ENCODE measurements around the gene MED25.

The MED25 gene

DNA sequence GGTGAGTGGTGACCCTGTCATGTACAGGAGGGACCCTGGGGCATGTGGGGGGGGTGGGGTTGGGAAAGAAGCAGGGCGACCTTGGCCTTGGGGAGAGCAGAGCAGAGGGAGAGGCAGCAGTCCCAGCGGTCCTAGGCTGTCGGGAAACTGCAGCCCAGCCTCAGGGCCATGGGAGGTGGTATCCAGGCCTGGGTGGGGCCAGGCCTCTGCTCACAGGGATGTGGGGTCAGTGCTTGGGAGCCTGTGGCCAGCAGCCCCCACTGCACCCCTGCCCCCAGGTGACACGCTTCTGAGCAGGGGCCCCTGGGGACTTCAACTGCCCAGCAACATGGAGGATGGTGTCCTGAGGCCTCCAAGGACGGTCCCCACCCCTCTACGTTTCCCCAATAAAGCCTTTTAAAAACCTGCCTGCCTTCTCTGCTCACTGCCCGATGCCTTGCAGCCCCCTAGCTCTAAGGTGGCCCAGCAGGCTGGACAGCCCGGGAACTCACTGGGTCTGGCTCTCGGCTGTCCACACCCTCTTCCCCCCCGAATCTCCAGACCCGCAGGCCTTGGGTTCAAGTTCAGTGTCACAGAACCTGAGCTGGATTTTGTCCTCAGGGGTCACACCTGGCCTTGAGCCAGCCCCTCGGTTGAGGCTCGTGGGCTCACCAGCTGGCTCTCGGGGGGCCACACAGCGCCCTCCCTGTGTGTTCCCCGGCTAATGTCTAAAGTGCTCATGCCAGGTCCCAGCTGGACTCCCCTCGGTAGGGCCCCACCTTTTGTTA, 42.4 kb downstream of the MED25 start:
- no peak for DNase-seq

DNA sequence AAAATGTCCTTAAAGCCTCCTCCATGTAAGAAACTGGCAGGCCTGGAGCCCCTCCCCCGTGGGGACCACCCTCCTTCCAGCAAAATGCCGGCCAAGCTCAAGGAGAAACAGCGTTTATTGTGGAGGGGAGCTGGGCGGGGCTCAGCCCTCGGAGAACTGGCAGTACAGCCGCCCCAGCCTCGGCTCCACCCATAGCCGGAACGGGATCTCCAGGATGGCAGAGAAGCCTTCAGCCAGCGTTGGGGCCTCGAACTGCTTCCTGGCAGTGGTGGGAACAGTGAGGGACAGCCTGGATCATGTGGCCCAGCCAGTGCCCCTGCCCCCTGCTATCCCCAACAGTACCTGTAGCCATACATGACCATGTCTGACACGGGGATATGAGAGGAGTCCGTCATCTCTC, 43.0 kb downstream of the MED25 start:
- DNase-seq: peak; percentile 67

GRCh38 chr19:49861541-49862378, 43.7 kb downstream of the MED25 start:
- DNase-seq: no peak

GRCh38 chr19:49862391-49863253, 44.5 kb downstream of the MED25 start:
- peak; percentile 48 for DNase-seq

- DNase-seq: peak; percentile 23
These were observed 45.3 kb downstream of the MED25 start for GRCh38 chr19:49863254-49863934.

- DNase-seq: peak; percentile 36
These were observed 45.8 kb downstream of the MED25 start for GRCh38 chr19:49863935-49864320.

DNA sequence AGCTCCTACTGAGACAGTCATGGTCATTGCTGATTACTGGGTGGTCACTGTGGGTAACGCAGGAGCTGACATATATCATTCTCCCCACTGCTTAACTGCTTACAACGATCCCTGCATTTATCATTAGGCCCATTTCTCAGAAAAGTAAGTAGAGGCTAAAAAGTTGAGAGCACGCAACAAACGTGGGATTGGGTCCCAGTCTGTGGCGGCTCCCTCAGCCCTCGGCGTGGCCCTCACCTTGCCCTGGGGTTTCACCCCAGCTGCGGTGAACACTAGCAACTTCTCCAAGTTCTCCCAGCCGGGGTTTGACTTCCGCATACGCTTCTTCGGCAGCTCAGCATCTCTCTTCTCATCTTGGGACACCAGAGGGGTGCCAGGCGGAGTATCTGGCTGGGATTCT, 46.8 kb downstream of the MED25 start:
- DNase-seq: no peak

DNA sequence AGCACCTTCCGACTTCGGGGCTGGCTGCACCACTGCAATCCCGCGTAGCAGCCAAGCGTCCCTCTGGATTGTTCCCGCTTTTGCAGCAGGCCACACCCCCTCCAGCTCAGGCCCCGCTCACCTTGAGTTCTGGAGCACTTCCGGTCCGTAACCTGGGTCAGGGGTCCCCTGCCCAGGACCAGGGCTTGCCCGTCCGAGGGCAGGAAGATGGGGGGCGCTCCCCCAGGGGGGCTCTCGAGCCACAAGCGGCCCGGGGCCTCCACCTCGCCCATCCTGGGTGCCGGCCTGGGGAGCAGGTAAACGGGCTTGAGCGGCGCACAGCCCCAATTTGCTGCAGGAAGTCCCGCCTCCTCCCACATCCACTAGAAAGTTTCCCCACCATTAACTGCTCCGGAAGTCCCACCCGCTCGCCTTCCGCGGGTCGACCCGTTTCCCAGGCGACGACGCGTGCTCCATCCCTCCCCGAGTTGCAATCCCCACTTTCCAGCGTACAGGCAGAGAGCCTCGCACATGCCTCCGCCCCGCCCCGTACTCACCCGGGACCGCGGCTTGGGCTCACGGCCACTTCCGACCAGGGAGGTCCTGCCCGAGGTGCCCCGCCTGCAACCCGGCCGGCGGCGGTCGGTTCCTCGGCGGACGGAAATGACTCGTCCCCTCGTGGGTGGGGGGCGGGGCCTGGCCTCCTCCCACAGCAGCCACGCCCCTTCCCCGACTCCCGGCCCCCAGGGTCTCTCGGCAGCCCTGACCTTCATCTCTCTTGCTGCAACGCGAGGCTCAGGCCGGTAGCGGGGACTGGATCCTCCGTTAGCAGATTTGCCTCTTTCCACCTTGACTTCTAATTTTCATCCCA, 49.1 kb downstream of the MED25 start, which contains the start of gene PNKP:
TSS of gene PNKP (minus strand) at position 644 of the 850 bp plus-strand sequence. CDS start at position 272, 372 bp downstream.
- DNase-seq: peak; percentile 95

GRCh38 chr19:49869009-49869483, 51.0 kb downstream of the MED25 start:
- DNase-seq: no peak

DNA sequence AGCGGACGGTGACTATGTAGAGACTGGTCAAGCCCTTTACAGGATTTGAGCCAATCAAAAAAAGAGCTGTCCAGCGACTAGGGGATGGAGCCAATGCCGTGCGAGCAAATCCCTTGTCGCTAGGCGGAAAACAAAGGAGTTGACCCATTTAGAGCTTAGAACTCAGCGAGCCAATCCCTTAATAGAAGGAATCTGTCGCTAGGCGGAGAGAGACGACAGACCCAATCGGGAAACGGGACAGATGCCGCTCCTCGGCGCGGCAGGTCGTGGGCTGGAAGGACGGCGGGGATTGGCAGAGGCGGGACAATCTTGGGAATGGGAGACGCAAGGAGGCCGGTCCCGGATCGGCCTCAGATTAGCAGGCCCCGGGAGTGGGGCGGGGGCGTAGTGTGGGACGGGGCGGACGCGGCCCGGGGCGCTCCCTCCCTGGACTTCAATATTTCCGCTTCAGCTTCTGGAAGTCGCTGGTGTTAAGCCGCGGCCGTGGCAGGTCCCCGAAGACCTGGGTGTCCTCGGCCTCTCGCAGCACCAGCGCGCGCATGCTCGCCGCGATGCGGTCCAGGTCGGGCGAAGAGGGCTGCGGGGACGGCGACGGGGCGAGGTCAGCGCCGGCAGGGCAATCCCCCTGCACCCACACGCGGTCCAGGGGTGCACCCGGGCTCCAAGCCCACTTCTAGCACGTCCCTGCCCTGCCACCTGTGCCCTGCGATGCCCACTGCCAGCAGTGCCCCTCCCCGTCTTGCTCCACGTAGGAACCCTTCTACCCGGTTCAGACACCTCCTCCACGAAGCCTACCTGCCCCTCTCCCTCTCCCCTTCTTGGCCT, 51.6 kb downstream of the MED25 start:
- DNase-seq: peak; percentile 99

DNA sequence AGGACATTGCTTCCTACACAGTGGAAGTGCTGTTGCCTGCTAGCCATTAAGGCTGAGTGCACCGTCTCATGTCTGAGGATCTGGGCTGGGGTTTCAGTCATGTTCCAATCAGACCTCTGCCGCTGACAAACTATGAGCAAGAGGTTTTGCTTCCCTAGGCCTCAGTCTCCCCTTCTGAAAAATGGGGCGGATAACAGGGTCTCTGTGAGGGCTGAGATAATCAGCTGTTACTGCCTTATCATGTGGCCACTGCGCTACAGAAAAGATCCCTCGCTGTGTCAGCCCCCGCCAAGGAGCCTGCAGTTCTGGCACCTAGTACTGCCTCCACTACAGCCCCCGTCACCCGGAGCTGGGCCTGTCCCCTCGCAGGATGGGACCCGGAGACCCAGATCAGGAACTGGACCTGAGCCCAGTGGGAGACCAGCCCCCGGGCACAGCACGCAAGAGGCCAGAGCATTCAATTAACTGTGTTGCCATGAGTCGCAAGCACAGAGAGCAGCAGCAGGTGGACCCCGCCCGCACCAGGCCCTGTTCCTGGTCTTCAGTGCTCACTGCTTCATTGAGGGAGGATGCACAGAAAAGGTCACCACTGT, 52.3 kb downstream of the MED25 start:
- DNase-seq: peak; percentile 47

DNA sequence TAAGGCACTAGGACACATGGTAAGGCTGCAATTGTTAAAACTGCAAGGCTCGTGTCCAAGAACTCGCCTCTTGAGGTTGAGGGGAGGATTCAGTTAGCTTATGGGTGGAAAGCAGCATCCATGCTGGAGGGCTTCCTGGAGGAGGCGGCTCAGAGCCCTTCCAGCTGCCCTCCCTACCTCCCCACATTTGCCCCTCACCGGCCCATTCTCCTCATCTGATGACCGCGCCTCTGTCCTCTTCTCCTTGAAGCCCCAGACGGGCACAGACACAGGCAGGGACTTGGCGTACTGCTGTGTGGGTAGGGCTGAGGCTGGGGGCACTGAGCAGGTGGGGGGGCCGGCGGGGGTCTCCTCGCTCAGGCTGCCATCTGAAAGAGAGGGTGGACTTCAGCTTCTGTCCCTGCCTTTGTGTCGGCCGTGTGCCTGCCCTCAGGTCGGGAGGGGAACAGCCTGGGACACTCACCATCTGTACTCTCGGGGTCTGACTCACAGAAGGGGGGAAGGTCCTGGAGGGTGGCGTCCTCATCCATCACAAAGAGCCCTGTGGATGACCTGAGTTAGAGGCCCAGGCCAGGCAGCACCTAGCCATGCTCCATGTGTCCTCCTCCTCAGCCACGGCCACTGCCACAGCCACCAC, 53.4 kb downstream of the MED25 start:
- no peak for DNase-seq

GRCh38 chr19:49872245-49873128, 54.4 kb downstream of the MED25 start:
- no peak for DNase-seq

DNA sequence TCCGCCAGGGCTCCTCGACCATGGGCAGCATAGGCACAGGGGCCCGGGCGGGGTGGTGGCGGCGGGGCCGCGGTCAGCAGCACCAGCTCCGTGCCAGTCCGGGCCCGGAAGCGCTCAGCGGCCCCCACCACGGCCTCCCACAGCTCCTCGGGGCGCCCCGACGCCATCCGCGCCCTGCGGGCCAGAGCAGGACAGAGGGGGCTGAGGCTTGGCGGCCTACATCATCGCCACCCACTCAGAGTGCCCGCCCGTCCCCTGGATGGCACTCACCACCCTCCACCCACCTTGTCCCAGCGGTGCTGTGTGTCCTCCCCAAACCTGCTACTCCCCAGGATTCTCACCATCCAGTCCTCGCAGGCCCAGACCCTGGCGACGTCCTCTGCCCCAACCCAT, 55.0 kb downstream of the MED25 start:
- DNase-seq: no peak

- no peak for DNase-seq
These were observed 55.7 kb downstream of the MED25 start for GRCh38 chr19:49873834-49874233.

GRCh38 chr19:49874503-49875157, 56.5 kb downstream of the MED25 start:
- no peak for DNase-seq

- DNase-seq: no peak
These were observed 57.1 kb downstream of the MED25 start for GRCh38 chr19:49875177-49875576.

Data from left hindlimb (tissue), 1 donor.